ENCODE results near the gene FAM151A. TPM values are rescaled to one million over a fixed set of nuclear protein-coding genes. Genes with fewer than 3 reads are reported as not detected.

FAM151A gene
- polyA plus RNA-seq, 1 donor from 2014 or later, result not detected

DNA sequence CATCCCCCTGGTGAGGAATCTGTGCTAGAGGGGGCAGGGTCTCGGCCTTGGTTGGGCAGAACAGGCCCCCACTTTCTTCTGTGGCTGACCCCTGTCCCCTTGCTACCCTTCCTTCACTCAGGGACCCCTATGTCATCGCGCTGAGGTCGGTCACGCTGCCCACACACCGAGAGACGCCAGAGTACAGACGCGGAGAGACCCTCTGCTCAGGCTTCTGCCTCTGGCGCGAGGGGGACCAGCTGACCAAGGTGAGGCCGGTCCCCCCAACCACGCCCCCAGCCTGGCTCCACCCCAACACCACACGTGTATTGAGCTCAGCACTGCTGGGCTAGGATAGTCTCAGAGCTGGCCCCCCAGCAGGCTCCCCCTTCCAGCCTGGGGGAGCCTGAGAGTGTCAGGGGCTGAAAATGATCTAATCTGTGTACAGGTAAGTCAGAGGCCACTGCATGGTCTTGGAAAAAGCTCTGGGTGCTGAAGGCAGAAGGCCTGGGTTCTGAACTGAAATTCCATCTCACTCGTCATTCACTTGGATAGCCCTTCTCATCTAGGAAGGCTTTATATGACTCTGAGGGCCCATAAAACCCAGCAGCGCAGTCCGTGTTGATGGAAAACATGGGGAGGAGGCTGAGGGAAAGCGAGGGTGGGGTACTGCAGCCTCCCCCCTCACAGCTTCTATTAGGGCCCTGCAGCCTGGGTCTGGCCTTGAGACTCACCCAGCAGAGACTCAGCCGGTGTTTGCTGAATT, 15.3 kb downstream of the FAM151A start:
- H4K20me1 ChIP-seq (ENCODE audit: insufficient read depth), result no peaks in the 10 kb centered on the region
- TF ChIP-seq SMC3 (conservative IDR thresholded peaks at IDR 0.05; ENCODE audit: poor library complexity) (no peak), MXI1 (conservative IDR thresholded peaks at IDR 0.05; ENCODE audit: poor library complexity, severe bottlenecking) (no peak), POLR2AphosphoS5 (IDR thresholded peaks at IDR 0.05) (no peak), EZH2 (IDR thresholded peaks at IDR 0.05; ENCODE audit: borderline replicate concordance, insufficient read depth, low read length, poor library complexity, severe bottlenecking) (no peak), RAD21 (conservative IDR thresholded peaks at IDR 0.05) (no peak), EP300 (conservative IDR thresholded peaks at IDR 0.05; ENCODE audit: poor library complexity, severe bottlenecking) (no peak), TAF1 (IDR thresholded peaks at IDR 0.05; ENCODE audit: low read depth) (no peak)
- TF ChIP-seq, protein P1, sequence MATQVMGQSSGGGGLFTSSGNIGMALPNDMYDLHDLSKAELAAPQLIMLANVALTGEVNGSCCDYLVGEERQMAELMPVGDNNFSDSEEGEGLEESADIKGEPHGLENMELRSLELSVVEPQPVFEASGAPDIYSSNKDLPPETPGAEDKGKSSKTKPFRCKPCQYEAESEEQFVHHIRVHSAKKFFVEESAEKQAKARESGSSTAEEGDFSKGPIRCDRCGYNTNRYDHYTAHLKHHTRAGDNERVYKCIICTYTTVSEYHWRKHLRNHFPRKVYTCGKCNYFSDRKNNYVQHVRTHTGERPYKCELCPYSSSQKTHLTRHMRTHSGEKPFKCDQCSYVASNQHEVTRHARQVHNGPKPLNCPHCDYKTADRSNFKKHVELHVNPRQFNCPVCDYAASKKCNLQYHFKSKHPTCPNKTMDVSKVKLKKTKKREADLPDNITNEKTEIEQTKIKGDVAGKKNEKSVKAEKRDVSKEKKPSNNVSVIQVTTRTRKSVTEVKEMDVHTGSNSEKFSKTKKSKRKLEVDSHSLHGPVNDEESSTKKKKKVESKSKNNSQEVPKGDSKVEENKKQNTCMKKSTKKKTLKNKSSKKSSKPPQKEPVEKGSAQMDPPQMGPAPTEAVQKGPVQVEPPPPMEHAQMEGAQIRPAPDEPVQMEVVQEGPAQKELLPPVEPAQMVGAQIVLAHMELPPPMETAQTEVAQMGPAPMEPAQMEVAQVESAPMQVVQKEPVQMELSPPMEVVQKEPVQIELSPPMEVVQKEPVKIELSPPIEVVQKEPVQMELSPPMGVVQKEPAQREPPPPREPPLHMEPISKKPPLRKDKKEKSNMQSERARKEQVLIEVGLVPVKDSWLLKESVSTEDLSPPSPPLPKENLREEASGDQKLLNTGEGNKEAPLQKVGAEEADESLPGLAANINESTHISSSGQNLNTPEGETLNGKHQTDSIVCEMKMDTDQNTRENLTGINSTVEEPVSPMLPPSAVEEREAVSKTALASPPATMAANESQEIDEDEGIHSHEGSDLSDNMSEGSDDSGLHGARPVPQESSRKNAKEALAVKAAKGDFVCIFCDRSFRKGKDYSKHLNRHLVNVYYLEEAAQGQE (IDR thresholded peaks at IDR 0.05; ENCODE audit: borderline replicate concordance), result no peak
- TF ChIP-seq, protein P2, sequence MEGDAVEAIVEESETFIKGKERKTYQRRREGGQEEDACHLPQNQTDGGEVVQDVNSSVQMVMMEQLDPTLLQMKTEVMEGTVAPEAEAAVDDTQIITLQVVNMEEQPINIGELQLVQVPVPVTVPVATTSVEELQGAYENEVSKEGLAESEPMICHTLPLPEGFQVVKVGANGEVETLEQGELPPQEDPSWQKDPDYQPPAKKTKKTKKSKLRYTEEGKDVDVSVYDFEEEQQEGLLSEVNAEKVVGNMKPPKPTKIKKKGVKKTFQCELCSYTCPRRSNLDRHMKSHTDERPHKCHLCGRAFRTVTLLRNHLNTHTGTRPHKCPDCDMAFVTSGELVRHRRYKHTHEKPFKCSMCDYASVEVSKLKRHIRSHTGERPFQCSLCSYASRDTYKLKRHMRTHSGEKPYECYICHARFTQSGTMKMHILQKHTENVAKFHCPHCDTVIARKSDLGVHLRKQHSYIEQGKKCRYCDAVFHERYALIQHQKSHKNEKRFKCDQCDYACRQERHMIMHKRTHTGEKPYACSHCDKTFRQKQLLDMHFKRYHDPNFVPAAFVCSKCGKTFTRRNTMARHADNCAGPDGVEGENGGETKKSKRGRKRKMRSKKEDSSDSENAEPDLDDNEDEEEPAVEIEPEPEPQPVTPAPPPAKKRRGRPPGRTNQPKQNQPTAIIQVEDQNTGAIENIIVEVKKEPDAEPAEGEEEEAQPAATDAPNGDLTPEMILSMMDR (IDR thresholded peaks at IDR 0.05; ENCODE audit: poor library complexity, severe bottlenecking), result no peak
- no peak overlapping the region for H3K9ac ChIP-seq (ENCODE audit: low read length)
- H3K27me3 ChIP-seq (ENCODE audit: insufficient read depth, low read depth, low read length), result no peaks in the 10 kb centered on the region
- H2AFZ ChIP-seq (ENCODE audit: low read depth, low read length), result no peak overlapping the region
- H3K4me2 ChIP-seq (ENCODE audit: low read length), result no peak overlapping the region
- no peaks in the 10 kb centered on the region for H3F3A ChIP-seq (ENCODE audit: insufficient read depth, low read length, poor library complexity, severe bottlenecking)
- H3K9me2 ChIP-seq (ENCODE audit: insufficient read depth, low read length), result no peaks in the 10 kb centered on the region
- H3K27ac ChIP-seq (ENCODE audit: low read length), result no peak overlapping the region
- H3K4me3 ChIP-seq (ENCODE audit: low read length), result no peak overlapping the region
- H3K9me3 ChIP-seq (ENCODE audit: low read length), result no peaks in the 10 kb centered on the region
- H3K36me3 ChIP-seq (ENCODE audit: insufficient read depth, low read length), result no peaks in the 10 kb centered on the region
- no peaks in the 10 kb centered on the region for H3K79me2 ChIP-seq (replicated peaks; ENCODE audit: insufficient read depth, low read length)

- no peak overlapping the region for H2AFZ ChIP-seq (ENCODE audit: low read depth, low read length)
- H4K20me1 ChIP-seq (ENCODE audit: insufficient read depth), result no peaks in the 10 kb centered on the region
- H3K79me2 ChIP-seq (replicated peaks; ENCODE audit: insufficient read depth, low read length), result no peaks in the 10 kb centered on the region
- H3K9me2 ChIP-seq (ENCODE audit: insufficient read depth, low read length), result no peaks in the 10 kb centered on the region
- H3K4me3 ChIP-seq (ENCODE audit: low read length), result no peak overlapping the region
- TF ChIP-seq, protein P2 (IDR thresholded peaks at IDR 0.05; ENCODE audit: poor library complexity, severe bottlenecking), result no peak
- H3F3A ChIP-seq (ENCODE audit: insufficient read depth, low read length, poor library complexity, severe bottlenecking), result no peaks in the 10 kb centered on the region
- H3K27ac ChIP-seq (ENCODE audit: low read length), result no peak overlapping the region
- no peaks in the 10 kb centered on the region for H3K36me3 ChIP-seq (ENCODE audit: insufficient read depth, low read length)
- no peak overlapping the region for H3K4me2 ChIP-seq (ENCODE audit: low read length)
- no peak overlapping the region for H3K9ac ChIP-seq (ENCODE audit: low read length)
- no peaks in the 10 kb centered on the region for H3K27me3 ChIP-seq (ENCODE audit: insufficient read depth, low read depth, low read length)
- no peaks in the 10 kb centered on the region for H3K9me3 ChIP-seq (ENCODE audit: low read length)
Observed at GRCh38 chr1:54606990-54607325, 16.4 kb downstream of the FAM151A start.
